ENCODE measurements around the gene TRIM38. TPM values are rescaled to one million over a fixed set of nuclear protein-coding genes. Genes with fewer than 3 reads are reported as not detected.
"Not testable (repeated sequence)": the region's sequence is repeated elsewhere in the genome, so short reads cannot be mapped to it uniquely, and the experiment has no call there.

TRIM38 gene
- total RNA-seq, 1 donor from 2014 or later = 6.8 TPM

DNA sequence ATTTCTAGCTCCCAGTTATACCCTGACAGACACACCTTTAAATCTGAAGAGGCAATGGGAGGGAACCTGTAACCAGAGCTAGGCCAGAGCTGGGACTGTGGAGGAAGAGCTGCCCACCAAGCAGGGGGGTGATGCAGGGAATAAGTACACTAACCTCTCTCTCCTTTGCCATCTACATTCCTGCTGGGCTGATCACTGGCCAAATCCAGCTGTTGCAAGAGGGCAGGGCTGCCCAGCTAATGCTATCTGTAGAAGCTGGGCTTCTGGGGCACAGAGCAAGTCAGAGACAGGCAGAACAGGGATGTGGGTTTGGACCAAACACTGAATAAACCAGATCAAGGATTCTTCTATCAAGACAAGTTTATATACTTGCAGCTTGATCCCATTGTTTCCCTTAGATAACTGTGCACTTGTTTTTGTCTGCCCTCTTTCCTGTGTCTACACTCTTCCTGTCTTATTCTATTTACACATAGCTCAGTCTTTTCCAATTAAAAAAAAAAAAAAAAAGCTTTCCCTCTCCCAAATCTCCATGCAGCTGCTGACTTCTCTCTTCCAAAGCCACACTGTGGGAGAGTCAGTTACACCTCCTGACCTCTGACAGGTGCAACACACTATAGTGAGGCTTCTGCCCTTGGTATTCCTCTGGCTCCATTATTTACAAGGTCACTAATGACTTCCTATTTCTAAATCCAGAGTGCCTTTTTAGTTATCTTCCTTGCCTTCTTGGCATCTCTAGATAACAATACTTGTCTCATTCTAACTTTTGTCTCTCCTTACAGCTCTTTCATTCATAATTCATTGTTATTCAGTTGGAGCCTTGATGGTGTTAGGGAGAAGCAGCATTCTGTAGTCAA is 43.7 kb downstream of the TRIM38 start:
- H3K36me3 ChIP-seq (ENCODE audit: insufficient read depth, low read length) = no peaks in the 10 kb centered on the region
- H3K9ac ChIP-seq (ENCODE audit: low read length) = no peak overlapping the region
- TF ChIP-seq, protein P1, sequence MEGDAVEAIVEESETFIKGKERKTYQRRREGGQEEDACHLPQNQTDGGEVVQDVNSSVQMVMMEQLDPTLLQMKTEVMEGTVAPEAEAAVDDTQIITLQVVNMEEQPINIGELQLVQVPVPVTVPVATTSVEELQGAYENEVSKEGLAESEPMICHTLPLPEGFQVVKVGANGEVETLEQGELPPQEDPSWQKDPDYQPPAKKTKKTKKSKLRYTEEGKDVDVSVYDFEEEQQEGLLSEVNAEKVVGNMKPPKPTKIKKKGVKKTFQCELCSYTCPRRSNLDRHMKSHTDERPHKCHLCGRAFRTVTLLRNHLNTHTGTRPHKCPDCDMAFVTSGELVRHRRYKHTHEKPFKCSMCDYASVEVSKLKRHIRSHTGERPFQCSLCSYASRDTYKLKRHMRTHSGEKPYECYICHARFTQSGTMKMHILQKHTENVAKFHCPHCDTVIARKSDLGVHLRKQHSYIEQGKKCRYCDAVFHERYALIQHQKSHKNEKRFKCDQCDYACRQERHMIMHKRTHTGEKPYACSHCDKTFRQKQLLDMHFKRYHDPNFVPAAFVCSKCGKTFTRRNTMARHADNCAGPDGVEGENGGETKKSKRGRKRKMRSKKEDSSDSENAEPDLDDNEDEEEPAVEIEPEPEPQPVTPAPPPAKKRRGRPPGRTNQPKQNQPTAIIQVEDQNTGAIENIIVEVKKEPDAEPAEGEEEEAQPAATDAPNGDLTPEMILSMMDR (IDR thresholded peaks at IDR 0.05; ENCODE audit: insufficient read depth, low read depth, low read length) = no peak
- TF ChIP-seq EZH2 (IDR thresholded peaks at IDR 0.05; ENCODE audit: insufficient read depth, low read length) = no peak
- peaks cover 8% of the 10 kb centered on the region for H3K4me1 Mint-ChIP-seq (ENCODE audit: low read depth, unreplicated experiment)
- H3K27me3 Mint-ChIP-seq (ENCODE audit: low read depth, unreplicated experiment) = peaks cover 2% of the 10 kb centered on the region
- H2AFZ ChIP-seq (ENCODE audit: low read depth, low read length) = no peak overlapping the region
- H3K36me3 Mint-ChIP-seq (ENCODE audit: low read depth, unreplicated experiment) = no peaks in the 10 kb centered on the region
- FAIRE-seq (no peak), DNase-seq (ENCODE audit: low read depth) (no peak)
- no peaks in the 10 kb centered on the region for H3K9me3 ChIP-seq (ENCODE audit: insufficient read depth, low read depth, low read length)
- H3K4me3 ChIP-seq (ENCODE audit: insufficient read depth, low read depth, low read length) = no peak overlapping the region
- no peaks in the 10 kb centered on the region for H3K27me3 ChIP-seq (ENCODE audit: insufficient read depth, low read length)
- H3K27ac Mint-ChIP-seq (ENCODE audit: unreplicated experiment) = no peak overlapping the region
- no peaks in the 10 kb centered on the region for H3K9me3 Mint-ChIP-seq (ENCODE audit: unreplicated experiment)
- H4K20me1 ChIP-seq (ENCODE audit: insufficient read depth, low read length) = no peaks in the 10 kb centered on the region
- H3K4me1 ChIP-seq (ENCODE audit: insufficient read depth, low read length) = no peaks in the 10 kb centered on the region
- no peaks in the 10 kb centered on the region for H3K79me2 ChIP-seq (ENCODE audit: insufficient read depth, low read length)
- H3K27ac ChIP-seq (ENCODE audit: low read depth, low read length) = no peak overlapping the region
- H3K4me3 Mint-ChIP-seq (ENCODE audit: unreplicated experiment) = peak overlapping the region; percentile 45
- H3K4me2 ChIP-seq (ENCODE audit: low read length) = no peak overlapping the region

DNA sequence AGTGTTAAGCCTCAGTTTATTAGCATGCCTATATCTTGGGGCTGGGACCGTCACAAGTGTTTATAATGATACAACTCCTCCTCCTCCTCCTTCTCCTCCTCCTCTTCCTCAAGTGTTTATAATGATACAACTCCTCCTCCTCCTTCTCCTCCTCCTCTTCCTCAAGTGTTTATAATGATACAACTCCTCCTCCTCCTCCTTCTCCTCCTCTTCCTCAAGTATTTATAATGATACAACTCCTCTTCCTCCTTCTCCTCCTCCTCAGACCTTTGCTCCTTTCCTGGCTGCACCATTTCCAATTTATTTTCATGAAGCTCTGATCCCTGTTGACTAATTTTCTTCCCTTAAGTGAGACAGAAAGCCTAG is 44.3 kb downstream of the TRIM38 start:
- H4K20me1 ChIP-seq (ENCODE audit: insufficient read depth, low read length); H3K4me1 Mint-ChIP-seq (ENCODE audit: low read depth, unreplicated experiment); H3K27ac ChIP-seq (ENCODE audit: low read depth, low read length); DNase-seq (ENCODE audit: low read depth); H3K36me3 Mint-ChIP-seq (ENCODE audit: low read depth, unreplicated experiment); H3K4me2 ChIP-seq (ENCODE audit: low read length); H3K79me2 ChIP-seq (ENCODE audit: insufficient read depth, low read length); H3K27ac Mint-ChIP-seq (ENCODE audit: unreplicated experiment); FAIRE-seq; H3K36me3 ChIP-seq (ENCODE audit: insufficient read depth, low read length); H3K4me3 Mint-ChIP-seq (ENCODE audit: unreplicated experiment); H3K9me3 ChIP-seq (ENCODE audit: insufficient read depth, low read depth, low read length); H3K9ac ChIP-seq (ENCODE audit: low read length); H3K4me1 ChIP-seq (ENCODE audit: insufficient read depth, low read length); H3K27me3 ChIP-seq (ENCODE audit: insufficient read depth, low read length); H2AFZ ChIP-seq (ENCODE audit: low read depth, low read length); H3K9me3 Mint-ChIP-seq (ENCODE audit: unreplicated experiment); H3K4me3 ChIP-seq (ENCODE audit: insufficient read depth, low read depth, low read length); H3K27me3 Mint-ChIP-seq (ENCODE audit: low read depth, unreplicated experiment): not testable (repeated sequence)

DNA sequence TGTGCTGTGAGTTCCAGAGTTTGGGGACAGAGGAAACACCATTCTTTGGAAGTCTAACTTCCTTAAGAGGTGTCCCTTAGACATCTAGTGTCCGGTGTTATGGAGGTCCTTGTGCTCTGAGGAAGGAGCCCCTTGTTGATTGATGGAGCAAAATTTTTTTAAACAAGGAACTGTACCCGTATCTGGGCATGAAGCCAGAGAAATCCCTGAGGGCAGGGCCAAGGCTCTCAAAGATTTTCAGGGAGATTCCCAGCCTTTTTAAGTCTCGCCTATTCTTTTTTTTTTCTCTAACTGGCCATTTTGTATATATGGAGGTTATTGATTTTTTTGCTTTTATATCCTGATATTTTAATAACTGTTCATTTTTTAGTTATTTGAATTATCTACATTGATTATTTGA is 45.9 kb downstream of the TRIM38 start:
- Mint-ChIP-seq H3K9me3 (ENCODE audit: unreplicated experiment) (no peaks in the 10 kb centered on the region), H3K36me3 (ENCODE audit: low read depth, unreplicated experiment) (no peaks in the 10 kb centered on the region), H3K4me1 (ENCODE audit: low read depth, unreplicated experiment) (peaks cover 8% of the 10 kb centered on the region), H3K27ac (ENCODE audit: unreplicated experiment) (no peak overlapping the region), H3K27me3 (ENCODE audit: low read depth, unreplicated experiment) (peaks cover 2% of the 10 kb centered on the region), H3K4me3 (ENCODE audit: unreplicated experiment) (no peak overlapping the region)
- Histone ChIP-seq H3K9ac (ENCODE audit: low read length) (no peak overlapping the region), H3K4me3 (ENCODE audit: insufficient read depth, low read depth, low read length) (no peak overlapping the region), H3K79me2 (ENCODE audit: insufficient read depth, low read length) (no peaks in the 10 kb centered on the region), H2AFZ (ENCODE audit: low read depth, low read length) (no peak overlapping the region), H3K27ac (ENCODE audit: low read depth, low read length) (no peak overlapping the region), H3K9me3 (ENCODE audit: insufficient read depth, low read depth, low read length) (no peaks in the 10 kb centered on the region), H4K20me1 (ENCODE audit: insufficient read depth, low read length) (no peaks in the 10 kb centered on the region), H3K36me3 (ENCODE audit: insufficient read depth, low read length) (no peaks in the 10 kb centered on the region), H3K27me3 (ENCODE audit: insufficient read depth, low read length) (no peaks in the 10 kb centered on the region), H3K4me1 (ENCODE audit: insufficient read depth, low read length) (no peaks in the 10 kb centered on the region), H3K4me2 (ENCODE audit: low read length) (no peak overlapping the region)
- TF ChIP-seq, protein P1 (IDR thresholded peaks at IDR 0.05; ENCODE audit: insufficient read depth, low read depth, low read length) = no peak
- no peak for TF ChIP-seq EZH2 (IDR thresholded peaks at IDR 0.05; ENCODE audit: insufficient read depth, low read length)
- FAIRE-seq (no peak), DNase-seq (ENCODE audit: low read depth) (no peak)

Data from astrocyte (in vitro differentiated cells and primary cell).